BJ (cell line): ENCODE data around the gene FHIP1B. TPM values are rescaled to one million over a fixed set of nuclear protein-coding genes. Genes with fewer than 3 reads are reported as not detected.
"Not testable (repeated sequence)": the region's sequence is repeated elsewhere in the genome, so short reads cannot be mapped to it uniquely, and the experiment has no call there.

ENCODE experiments used
- CTCF ChIA-PET: fragments of 350-600 bp; formaldehyde crosslinking; extraction: SDS; loops from one replicate; lab custom pipeline; 2021; ENCODE audit warnings: antibody characterized with exemption, inconsistent platforms; lab: Yijun Ruan, JAX
- POLR2A ChIA-PET: fragments of 300-600 bp; sonication (Branson Sonifier 250); formaldehyde crosslinking; extraction: SDS; loops from one replicate; lab custom pipeline; 2021; ENCODE audit warnings: antibody characterized with exemption; lab: Charles Lee
- DNase-seq: peaks from one replicate; pipeline ENCODE4 v3.0.0-alpha.2; 2011; ENCODE audit warnings: low read depth
- H3K27me3 ChIP-seq: 2 replicates; pipeline ENCODE4 v1.6.0; 2011; ENCODE audit warnings: low read length; ENCODE audit not compliant: control insufficient read depth, insufficient read depth
- H3K36me3 ChIP-seq: 2 replicates; pipeline ENCODE4 v1.5.1; 2011; ENCODE audit warnings: low read length; ENCODE audit not compliant: control insufficient read depth, insufficient read depth
- H3K4me3 ChIP-seq: 2 replicates; pipeline ENCODE4 v1.5.1; 2011; ENCODE audit warnings: low read depth, mild to moderate bottlenecking, control low read depth, low read length
- CTCF ChIP-seq: IDR thresholded peaks from 2 replicates; pipeline ENCODE4 v1.5.1; 2011; ENCODE audit warnings: low read depth, mild to moderate bottlenecking, control low read depth, inconsistent platforms, low read length, moderate library complexity; ENCODE audit not compliant: insufficient read depth
- polyA minus RNA-seq: library from RNA; depleted of rRNA, polyadenylated mRNA; stranded (reverse); fragments of >200 nt; gene quantifications from 2 replicates; pipeline ENCODE4 v1.2.3, GENCODE V29; 2011; rRNA and poly(A)+ RNA removed
- polyA plus RNA-seq: library from polyadenylated mRNA; depleted of rRNA; stranded (reverse); fragments of >200 nt; gene quantifications from 2 replicates; pipeline ENCODE4 v1.2.3, GENCODE V29; 2011; rRNA removed

FHIP1B gene
- polyA plus RNA-seq (22.1 and 30.6 TPM in 2 replicates), polyA minus RNA-seq (20.0 and 27.3 TPM in 2 replicates)

GRCh38 chr11:6234387-6235107, at the start of gene FHIP1B:
Gene FHIP1B (minus strand): TSS chr11:6234636. CDS start chr11:6224516, 10,120 bp downstream.
- Histone ChIP-seq H3K4me3 (peak within 1 kb of the TSS; percentile 97), H3K36me3 (no peaks in the 10 kb centered on the region), H3K27me3 (0 out of 2 replicates have a peak, but pooled peaks cover 2% of the 10 kb centered on the region)
- ChIA-PET CTCF (interaction anchor here (1.6 to 6.7 kb wide), 3 partner anchors 16 to 119 kb away, joined by 3 to 47 read pairs (median 10); no protein-coding TSS in a partner anchor), POLR2A (no interaction called here)
- DNase-seq: peak; percentile 99
- TF ChIP-seq CTCF: no peak

- no peak for TF ChIP-seq CTCF
- ChIA-PET CTCF (interaction anchor here (0.5 to 2.6 kb wide), 4 partner anchors 10 to 119 kb away, joined by 3 to 8 read pairs (median 6); no protein-coding TSS in a partner anchor), POLR2A (no interaction called here)
- H3K4me3 ChIP-seq: no peak overlapping the region
- no peak for DNase-seq
- H3K36me3 ChIP-seq: no peaks in the 10 kb centered on the region
- peaks cover 4% of the 10 kb centered on the region; the same call in 1 of the 2 replicates for H3K27me3 ChIP-seq
These were observed 49.1 kb upstream of the FHIP1B start for GRCh38 chr11:6283453-6284023.

GRCh38 chr11:6280809-6281208, 46.4 kb upstream of the FHIP1B start:
- POLR2A ChIA-PET, H3K36me3 ChIP-seq, H3K4me3 ChIP-seq, H3K27me3 ChIP-seq, DNase-seq: not testable (repeated sequence)
- CTCF ChIA-PET: interaction anchor here (0.6 to 1.5 kb wide), 3 partner anchors 12 to 75 kb away, joined by 3 read pairs; no protein-coding TSS in a partner anchor

GRCh38 chr11:6273188-6273587, 38.8 kb upstream of the FHIP1B start:
- ChIA-PET CTCF (interaction anchor here (0.6 to 1.8 kb wide), 5 partner anchors 9 to 80 kb away, joined by 3 to 9 read pairs (median 3); no protein-coding TSS in a partner anchor), POLR2A (no interaction called here)
- no peak overlapping the region for H3K4me3 ChIP-seq
- no peaks in the 10 kb centered on the region for H3K27me3 ChIP-seq
- no peaks in the 10 kb centered on the region for H3K36me3 ChIP-seq
- no peak for DNase-seq
- no peak for TF ChIP-seq CTCF

- no peak overlapping the region for H3K4me3 ChIP-seq
- ChIA-PET CTCF (interaction anchor here (0.6 to 1.6 kb wide), 3 partner anchors 81 to 273 kb away, joined by 3 to 4 read pairs (median 3); no protein-coding TSS in a partner anchor), POLR2A (no interaction called here)
- no peak for TF ChIP-seq CTCF
- H3K27me3 ChIP-seq: no peaks in the 10 kb centered on the region
- no peak for DNase-seq
- no peaks in the 10 kb centered on the region for H3K36me3 ChIP-seq
These were observed 37.2 kb upstream of the FHIP1B start for GRCh38 chr11:6271598-6271997.
